ENCODE measurements around the gene FBXL16.
"Not testable (repeated sequence)": the region's sequence is repeated elsewhere in the genome, so short reads cannot be mapped to it uniquely, and the experiment has no call there.

FBXL16 gene

DNA sequence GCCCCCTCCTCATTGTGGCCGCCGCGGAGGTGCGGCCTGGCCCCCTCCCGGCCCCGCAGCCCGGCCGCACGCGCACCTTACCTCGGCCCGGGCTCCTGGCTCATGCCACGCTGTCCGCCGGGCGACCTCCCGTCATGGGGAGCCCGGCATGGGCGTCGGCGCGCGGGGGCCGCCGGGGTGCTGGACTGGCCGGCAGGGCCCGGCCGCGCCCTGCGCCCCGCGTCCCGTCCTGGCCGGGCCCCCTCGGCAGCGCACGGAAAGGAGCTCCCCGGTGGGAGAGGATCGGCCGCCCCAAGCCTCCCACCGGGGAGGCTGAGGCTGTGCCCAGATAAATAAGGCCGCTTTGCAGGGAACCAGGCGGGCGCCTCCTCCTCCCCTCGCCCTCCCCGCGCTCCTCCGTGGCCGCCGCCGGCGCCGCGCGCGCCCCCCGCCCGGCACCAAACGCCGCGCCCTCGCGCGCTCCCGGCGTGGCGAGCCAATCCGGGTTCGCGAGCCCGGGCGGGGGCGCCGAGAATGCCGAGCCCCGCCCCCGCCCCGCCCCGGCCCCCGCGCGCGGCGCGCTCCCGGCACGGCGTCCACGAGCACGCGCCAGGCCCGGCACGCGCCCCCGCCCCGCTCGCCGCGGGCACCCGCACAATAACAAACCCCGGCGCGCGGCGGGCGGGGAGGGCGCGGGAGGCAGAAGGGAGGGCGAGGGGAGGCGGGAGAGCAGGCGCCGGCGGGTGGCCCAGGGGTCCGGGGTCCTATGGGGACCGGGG is at the start of gene FBXL16:
Gene FBXL16 (minus strand): TSS at position 371 of the 758 bp plus-strand sequence. CDS start 8,396 bp downstream, outside the sequence.
- no peak for FAIRE-seq

- no peak for FAIRE-seq
Measured at GRCh38 chr16:754656-755055, 49.1 kb upstream of the FBXL16 start.

DNA sequence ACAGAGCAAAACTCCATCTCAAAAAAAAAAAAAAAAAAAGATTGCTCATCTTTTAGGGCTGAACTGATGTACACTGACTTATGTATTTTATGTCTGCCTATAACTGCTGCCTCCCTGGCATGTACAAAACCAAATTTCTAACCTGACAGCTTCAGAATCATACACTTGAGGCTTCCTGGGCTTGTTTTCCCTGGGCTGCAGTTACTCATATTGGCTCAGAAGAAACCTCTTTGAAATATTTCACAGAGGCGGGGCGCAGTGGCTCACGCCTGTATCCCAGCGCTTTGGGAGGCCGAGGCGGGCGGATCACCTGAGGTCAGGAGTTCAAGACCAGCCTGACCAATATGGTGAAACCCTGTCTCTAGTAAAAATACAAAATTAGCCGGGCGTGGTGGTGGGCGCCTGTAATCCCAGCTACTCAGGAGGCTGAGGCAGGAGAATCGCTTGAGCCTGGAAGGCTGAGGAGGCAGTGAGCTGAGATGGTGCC is 48.6 kb upstream of the FBXL16 start:
- not testable (repeated sequence) for FAIRE-seq

DNA sequence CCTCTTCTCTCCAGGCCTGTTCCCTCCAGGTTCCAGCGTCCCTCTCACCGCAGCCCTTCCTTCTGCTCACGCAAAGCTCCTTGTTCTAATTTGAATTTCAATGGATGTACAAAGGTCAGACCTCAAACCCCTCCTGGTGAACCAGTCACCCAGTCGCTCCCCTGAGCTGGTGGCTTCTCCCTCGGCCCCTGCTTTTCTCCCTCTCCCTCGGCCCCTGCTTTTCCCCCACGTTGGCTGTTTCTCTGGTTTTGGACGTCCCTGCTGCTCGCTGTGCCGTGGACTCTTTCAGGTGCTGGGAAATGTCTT is 46.4 kb upstream of the FBXL16 start:
- FAIRE-seq = no peak

- FAIRE-seq = no peak
Measured at GRCh38 chr16:751152-752006, 45.8 kb upstream of the FBXL16 start.

DNA sequence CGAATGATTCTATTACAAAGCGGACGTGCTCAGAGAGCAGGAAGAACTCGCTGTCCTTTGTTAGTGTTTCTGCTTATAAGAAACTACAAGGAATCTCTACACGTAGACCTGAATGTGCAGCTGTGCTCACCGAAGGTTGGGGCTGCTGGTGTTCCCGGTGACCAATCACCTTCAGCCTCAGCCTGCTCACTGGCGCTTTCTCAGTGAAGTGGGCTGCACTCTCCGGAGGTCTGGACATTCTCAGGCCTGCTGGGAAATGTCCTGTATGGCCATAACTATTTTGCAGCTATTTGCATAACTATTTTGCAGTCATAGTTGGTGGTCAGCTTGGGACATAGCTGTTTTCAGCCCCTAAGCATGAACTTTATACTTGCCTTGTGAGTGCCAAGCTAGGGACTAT is 44.9 kb upstream of the FBXL16 start:
- FAIRE-seq = no peak

GRCh38 chr16:749010-749409 is 43.4 kb upstream of the FBXL16 start:
- FAIRE-seq = no peak

DNA sequence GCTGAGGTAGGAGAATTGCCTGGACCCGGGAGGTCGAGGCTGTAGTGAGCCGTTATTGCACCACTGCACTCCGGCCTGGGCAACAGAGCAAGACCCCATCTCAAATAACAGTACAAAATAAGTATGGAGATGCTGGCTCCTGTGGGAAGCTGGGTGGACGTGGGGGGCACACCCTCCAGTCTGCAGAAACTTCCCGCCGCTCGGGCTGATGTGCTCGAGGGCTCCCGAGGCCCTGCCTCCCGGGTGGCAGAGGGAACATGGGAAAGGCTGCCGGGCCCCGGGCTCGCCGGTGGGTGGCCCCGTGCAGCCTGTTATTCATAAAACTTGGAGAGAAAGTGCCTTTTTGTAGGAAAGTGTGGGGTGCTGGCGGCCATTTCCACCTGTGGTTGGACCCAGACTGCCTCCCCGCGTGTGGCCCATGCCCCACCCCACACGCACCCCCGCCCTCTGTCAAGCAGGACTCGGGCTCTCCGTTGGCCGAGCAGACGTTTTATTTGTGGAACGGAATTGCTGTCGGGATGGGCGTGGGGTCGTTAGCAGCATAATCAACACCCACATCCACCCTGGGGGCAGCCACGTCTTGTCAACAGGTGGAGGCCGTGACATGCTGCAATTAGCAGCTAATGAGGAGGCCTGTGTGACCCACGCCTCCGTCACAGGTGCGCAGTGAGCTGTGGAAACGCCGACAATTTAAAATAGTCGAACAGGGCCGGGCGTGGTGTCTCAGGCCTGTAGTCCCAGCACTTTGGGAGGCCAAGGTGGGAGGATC is 42.6 kb upstream of the FBXL16 start:
- FAIRE-seq = no peak

GRCh38 chr16:746637-747036 is 41.0 kb upstream of the FBXL16 start:
- FAIRE-seq = no peak

DNA sequence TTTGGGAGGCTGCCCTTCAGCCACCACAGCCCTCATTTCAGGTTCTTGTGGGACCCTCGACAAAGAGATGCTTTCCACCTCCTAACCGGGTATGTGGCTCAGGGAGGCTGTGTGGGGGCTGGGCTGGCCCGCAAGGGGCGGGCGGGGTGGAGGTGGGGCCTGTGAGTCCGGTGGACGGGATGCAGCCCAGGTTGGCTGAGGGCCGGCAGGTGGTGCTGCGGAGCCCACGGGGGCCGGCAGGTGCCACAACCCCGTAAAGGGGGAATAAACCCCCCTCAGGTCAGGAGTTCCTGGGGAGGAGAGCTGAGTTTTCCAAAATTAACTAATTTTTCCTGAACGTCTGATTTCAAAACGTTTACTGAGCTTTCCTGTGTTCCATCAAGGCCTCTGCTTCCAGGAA is 40.1 kb upstream of the FBXL16 start:
- no peak for FAIRE-seq

DNA sequence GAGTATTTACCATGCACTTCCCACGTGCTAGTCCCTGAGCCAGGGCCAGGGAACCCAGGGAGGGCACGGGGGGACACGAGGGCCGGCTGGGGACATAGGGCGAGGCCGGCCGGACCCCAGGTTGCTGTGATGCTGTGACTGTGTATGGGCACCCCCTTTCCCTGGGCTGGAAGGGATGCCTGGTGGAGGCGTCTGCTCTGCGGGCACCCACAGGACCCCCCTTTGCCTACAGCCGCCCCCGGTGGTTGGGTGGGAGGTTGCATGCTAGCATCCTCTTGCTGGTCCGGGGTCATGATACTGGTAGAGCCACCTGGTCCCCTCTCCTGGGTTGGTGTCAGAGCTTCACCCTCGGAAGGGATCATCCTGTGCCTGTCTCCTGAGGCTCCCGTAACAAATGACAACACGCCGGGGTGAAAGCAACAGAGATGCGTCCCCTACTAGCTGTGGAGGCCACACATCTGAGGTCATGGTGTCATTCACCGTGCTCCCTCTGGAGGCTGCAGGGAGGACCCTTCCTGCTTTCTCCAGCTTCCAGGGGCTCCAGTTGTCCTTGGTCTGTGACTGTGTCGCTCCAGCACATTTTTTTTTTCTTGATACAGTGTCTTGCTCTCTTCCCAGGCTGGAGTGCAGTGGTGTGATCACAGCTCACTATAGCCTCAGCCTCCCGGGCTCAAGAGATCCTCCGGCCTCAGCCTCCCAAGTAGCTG is 38.3 kb upstream of the FBXL16 start:
- no peak for FAIRE-seq

GRCh38 chr16:742894-743293 is 37.3 kb upstream of the FBXL16 start:
- not testable (repeated sequence) for FAIRE-seq

- FAIRE-seq = no peak
Measured at GRCh38 chr16:741986-742629, 36.5 kb upstream of the FBXL16 start.

DNA sequence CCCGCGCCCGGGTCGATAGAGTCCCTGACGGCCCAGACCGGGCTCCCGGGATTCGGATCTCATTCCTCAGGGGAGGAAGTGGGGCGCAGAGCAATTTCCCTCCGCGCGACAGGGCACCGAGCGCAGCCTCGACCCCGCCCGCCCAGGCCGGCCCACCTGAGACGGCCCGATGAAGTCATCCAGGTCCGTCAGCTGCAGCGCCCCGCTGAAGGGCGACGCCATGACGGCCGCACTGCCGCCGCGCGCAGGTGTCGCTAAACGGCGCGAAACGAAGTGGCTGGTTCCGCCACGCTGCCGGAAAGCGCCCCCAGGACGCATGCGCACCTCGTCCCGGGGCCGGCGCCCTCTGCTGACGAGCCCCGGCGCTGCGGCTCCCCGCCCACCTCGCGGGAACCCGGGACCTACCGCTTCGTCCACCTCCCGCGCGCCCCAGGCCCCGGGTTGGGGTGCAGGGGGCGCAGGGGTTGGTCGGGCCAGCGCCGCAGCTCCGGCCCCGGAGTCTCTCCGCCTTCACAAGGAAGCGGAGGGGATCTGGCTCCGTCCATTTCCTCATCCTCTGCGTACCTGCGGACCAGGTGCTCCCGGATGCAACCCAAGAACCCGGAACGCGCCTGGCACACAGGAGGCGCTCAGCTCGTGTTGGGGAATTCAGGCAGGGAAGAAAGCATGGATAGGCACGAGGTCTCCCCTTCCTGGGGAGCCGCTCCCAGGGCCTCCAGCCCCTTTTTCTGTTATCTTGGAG is 35.3 kb upstream of the FBXL16 start, which contains the start of gene CIAO3:
Gene CIAO3 (minus strand): TSS at position 234 of the 742 bp plus-strand sequence. CDS start 12 bp downstream, at position 222.
- FAIRE-seq = no peak

GRCh38 chr16:740459-740763 is 34.8 kb upstream of the FBXL16 start:
- no peak for FAIRE-seq

DNA sequence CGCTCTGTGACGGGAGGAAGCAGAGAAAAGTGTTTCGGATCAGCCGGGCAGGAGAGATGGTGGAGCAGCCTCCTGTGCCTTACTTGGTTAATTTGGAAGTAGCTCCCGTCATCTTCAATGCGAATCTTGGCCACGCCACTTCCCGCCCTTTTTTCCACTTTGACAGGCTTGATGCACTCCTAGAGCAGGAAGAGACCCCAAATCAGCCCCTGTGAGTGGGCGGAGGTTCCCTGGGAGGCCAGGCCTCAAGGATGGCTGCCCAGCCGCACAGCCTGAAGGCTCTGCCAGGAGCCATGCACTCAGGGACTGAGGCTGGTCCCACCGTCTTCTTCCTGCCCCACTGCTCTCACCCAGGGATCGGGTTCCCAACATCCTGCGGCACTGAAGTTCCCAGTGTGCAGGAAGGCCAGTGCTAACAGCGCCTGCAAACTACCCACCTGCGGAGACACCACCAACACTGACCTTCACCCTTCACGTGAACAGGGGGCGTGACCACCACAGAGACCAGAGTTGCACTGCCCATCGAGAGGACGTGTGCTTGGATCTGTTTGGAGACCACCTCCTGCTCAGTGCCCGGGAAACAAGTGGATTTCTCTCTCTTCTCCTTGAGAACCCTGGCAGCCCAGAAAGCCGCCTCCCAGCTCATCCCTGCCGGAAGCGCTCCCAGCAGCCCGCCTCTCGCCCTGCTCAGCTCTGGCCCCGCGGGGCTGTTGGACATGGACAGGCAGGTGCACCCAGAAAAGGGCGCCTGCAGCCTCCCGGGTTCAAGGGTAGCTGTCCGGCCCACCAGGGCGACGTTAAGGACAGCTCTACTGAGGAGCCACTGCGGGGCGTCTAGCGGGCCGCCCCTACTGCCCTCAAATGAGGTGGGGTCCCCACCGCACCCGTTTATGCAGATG is 34.2 kb upstream of the FBXL16 start:
- FAIRE-seq = no peak

- no peak for FAIRE-seq
Measured at GRCh38 chr16:736936-737481, 31.4 kb upstream of the FBXL16 start.

- FAIRE-seq = no peak
Measured at GRCh38 chr16:735982-736453, 30.4 kb upstream of the FBXL16 start.

- no peak for FAIRE-seq
Measured at GRCh38 chr16:734981-735881, 29.6 kb upstream of the FBXL16 start.

Data from endometrium (tissue), 2 donors.